Astrocyte of the cerebellum (primary cell): ENCODE results near the gene ARHGAP22.

ENCODE experiments used
- DNase-seq: peaks from one replicate; pipeline ENCODE4 v3.0.0-alpha.2; 2011; ENCODE audit warnings: low read depth
- H3K4me3 ChIP-seq: 2 replicates; pipeline ENCODE4 v1.5.1; 2011; ENCODE audit warnings: mild to moderate bottlenecking, low read depth, low read length, moderate library complexity
- in situ Hi-C: cut with HindIII; loops from 2 replicates; pipeline ENCODE4 v1.10.0; 2017; ENCODE audit warnings: low sequenced_read_pairs
- TF ChIP-seq, protein P1 (sequence below): IDR thresholded peaks from 2 replicates; pipeline ENCODE4 v1.5.1; 2012; ENCODE audit warnings: low read length, low read depth, moderate library complexity, mild to moderate bottlenecking; ENCODE audit errors: missing control alignments

Gene ARHGAP22

DNA sequence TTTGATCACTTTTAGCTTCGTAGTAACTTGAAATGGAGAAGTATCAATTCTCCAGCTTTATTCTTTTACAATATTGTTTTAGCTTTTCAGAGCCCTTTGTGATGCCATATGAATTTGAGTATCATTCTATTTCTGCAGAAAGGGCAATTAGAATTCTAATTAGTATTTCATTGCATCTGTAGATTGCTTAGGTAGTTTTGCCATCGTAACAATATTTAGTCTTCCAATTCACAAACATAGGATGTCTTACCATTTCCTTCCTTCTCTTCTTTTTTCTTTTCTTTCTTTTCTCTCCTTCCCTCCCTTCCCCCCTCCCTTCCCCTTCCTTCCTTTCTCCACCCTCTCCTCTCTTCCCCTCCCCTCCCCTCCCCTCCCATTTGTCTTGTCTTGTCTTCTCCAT is 193.4 kb downstream of the ARHGAP22 start:
- TF ChIP-seq, protein P1, sequence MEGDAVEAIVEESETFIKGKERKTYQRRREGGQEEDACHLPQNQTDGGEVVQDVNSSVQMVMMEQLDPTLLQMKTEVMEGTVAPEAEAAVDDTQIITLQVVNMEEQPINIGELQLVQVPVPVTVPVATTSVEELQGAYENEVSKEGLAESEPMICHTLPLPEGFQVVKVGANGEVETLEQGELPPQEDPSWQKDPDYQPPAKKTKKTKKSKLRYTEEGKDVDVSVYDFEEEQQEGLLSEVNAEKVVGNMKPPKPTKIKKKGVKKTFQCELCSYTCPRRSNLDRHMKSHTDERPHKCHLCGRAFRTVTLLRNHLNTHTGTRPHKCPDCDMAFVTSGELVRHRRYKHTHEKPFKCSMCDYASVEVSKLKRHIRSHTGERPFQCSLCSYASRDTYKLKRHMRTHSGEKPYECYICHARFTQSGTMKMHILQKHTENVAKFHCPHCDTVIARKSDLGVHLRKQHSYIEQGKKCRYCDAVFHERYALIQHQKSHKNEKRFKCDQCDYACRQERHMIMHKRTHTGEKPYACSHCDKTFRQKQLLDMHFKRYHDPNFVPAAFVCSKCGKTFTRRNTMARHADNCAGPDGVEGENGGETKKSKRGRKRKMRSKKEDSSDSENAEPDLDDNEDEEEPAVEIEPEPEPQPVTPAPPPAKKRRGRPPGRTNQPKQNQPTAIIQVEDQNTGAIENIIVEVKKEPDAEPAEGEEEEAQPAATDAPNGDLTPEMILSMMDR = no peak
- no peak for DNase-seq
- in situ Hi-C loops = no loop called here
- no peak overlapping the region for H3K4me3 ChIP-seq

DNA sequence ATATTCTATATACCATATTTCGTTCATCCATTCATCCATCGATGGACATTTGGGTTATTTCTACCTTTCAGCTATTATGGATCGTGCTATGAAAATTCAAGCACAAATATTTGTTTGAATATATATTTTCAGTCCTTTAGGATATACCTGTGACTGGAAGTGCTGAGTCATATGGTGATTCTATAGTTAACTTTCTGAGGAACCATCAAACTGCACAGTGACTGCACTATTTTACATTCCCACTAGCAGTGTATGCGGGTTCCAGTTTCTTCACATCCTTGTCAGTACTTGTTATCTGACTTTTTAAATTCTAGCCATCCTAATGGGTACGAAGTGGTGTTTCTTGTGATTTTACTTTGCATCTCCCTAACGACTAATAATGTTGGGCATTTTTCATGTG is 194.4 kb downstream of the ARHGAP22 start:
- DNase-seq = no peak
- H3K4me3 ChIP-seq = no peak overlapping the region
- in situ Hi-C loops = no loop called here
- TF ChIP-seq, protein P1 = no peak

DNA sequence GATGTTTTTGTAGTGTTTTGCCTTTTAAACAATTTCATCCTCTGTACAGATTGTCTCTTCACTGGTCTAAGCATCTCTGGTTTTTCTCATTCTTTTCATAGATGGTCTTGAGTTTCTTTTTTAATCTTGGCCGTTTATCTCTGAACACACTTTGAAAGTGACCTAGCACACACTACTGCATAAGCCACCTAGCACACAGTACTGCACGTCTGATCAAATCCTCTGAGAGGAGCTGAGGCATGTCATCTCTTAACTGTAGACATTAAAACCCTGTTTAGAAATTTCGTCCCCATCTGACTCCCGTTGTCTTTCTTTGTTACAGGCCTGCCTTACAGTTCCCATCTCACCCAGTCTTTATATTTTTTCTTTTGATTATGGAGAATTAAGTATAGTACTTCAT is 198.2 kb downstream of the ARHGAP22 start:
- DNase-seq = no peak
- no peak overlapping the region for H3K4me3 ChIP-seq
- in situ Hi-C loops = no loop called here
- TF ChIP-seq, protein P1 = no peak

DNA sequence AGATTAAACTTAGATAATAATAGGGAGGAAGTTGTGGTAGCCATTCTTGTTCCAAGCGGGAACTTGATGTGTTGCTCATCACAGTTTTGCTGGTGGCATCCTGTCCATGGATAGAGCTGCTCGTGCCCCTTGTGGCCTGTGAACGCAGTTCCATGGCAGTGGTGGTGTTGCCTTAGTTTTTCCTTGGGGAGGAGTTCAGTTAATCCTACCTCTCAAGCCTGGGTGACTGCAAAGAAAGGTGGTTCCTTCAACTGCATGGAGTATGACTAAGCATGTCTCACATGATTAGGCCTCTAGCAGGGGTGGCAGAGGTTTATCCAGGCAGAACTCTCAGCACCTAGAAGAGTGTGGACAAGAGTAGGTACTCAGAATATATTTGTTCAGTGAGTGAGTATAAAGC is 198.7 kb downstream of the ARHGAP22 start:
- in situ Hi-C loops = no loop called here
- TF ChIP-seq, protein P1 = no peak
- no peak for DNase-seq
- no peak overlapping the region for H3K4me3 ChIP-seq

DNA sequence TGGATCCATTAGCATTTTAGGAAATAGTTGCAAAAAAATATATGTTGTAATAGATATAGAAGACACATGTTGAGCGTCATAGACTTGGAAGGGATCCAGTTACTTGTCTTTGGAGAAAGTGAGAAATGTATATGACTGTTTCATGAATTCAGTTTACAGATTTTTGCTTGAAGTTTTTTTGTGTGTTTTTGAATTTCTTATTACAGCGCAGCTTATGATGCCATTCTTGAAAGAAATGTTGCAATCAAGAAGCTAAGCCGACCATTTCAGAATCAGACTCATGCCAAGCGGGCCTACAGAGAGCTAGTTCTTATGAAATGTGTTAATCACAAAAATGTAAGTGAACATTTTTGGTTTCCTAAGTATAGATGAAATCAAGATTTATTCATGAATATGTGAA is 200.2 kb downstream of the ARHGAP22 start:
- TF ChIP-seq, protein P1 = no peak

DNA sequence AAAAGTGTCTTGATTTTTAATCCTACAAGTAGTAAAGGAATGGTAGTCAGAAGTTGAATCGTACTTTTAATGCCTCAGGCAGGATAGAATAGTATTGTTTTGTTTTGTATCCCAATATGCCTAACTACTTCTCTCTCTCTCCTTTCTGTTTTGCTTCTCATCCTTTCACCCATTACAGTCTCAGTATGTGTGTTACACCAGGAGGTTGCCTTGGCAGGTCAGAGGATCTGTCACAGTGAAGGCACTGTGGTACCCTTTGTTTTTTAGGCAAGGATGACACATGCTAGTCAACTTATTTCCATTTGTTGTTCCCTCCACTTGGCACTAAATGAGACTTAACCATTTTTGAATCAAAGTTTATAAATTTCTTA is 204.0 kb downstream of the ARHGAP22 start:
- no peak overlapping the region for H3K4me3 ChIP-seq
- TF ChIP-seq, protein P1 = no peak
- in situ Hi-C loops = no loop called here
- DNase-seq = no peak

More for the DNA sequence above, 200.2 kb downstream of the ARHGAP22 start:
- H3K4me3 ChIP-seq = no peak overlapping the region
- DNase-seq = no peak
- in situ Hi-C loops = no loop called here
